Vagina (tissue), 2 donors: ENCODE measurements around the gene CHRM5.

Experiments
- POLR2A ChIP-seq, 2 donors: fragments of 450-650 bp; IDR thresholded peaks; one replicate each; pipeline ENCODE4 v1.6.1; 2017; ENCODE audit warnings: antibody characterized with exemption in 2 of 2, mild to moderate bottlenecking in 2 of 2, moderate library complexity in 2 of 2
- TF ChIP-seq, protein P1 (sequence below), 3 experiments: fragments of 450-650 bp in 2 of 3; fragments of 200-600 bp in 1 of 3; sonication (generic) in 1 of 3; IDR thresholded peaks; one replicate each; pipeline ENCODE4 v1.5.1; 2017 to 2019; ENCODE audit warnings: antibody characterized with exemption in 3 of 3, mild to moderate bottlenecking in 2 of 3, moderate library complexity in 2 of 3

DNA sequence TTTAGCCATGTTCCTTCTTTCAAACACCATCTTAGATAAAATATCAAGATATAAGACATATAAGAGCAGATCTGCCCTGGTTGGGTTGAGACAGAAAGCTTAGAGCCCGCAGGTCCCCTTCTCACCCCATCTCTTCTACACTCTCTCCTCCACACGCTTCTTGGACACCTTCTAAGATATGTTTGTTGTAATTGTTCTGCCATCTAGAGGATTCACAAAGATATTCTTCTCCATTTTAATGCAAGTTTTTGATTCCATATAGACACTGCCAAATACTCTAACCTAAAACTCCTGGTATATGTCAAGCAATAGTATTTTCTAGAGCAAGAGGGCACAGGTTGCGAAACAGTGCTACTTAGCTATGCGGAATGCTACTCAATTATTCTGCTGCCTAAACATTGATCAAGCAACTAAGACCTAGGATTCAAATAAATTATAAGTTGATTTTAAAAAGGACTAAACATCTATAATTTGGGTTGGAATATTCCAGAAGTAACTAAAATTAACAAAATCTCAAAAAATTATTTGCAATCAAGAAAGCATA lies 6.8 kb downstream of the CHRM5 start:
- TF ChIP-seq, protein P1, sequence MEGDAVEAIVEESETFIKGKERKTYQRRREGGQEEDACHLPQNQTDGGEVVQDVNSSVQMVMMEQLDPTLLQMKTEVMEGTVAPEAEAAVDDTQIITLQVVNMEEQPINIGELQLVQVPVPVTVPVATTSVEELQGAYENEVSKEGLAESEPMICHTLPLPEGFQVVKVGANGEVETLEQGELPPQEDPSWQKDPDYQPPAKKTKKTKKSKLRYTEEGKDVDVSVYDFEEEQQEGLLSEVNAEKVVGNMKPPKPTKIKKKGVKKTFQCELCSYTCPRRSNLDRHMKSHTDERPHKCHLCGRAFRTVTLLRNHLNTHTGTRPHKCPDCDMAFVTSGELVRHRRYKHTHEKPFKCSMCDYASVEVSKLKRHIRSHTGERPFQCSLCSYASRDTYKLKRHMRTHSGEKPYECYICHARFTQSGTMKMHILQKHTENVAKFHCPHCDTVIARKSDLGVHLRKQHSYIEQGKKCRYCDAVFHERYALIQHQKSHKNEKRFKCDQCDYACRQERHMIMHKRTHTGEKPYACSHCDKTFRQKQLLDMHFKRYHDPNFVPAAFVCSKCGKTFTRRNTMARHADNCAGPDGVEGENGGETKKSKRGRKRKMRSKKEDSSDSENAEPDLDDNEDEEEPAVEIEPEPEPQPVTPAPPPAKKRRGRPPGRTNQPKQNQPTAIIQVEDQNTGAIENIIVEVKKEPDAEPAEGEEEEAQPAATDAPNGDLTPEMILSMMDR (IDR thresholded peaks at IDR 0.05): no peak
- TF ChIP-seq POLR2A (IDR thresholded peaks at IDR 0.05): no peak
